Glutamatergic neuron (in vitro differentiated cells): ENCODE measurements around the gene APBB3. TPM values are rescaled to one million over a fixed set of nuclear protein-coding genes. Genes with fewer than 3 reads are reported as not detected.

ENCODE experiments used
- DNase-seq: peaks from one replicate; pipeline ENCODE4 v3.0.0; 2022
- H3K27ac Mint-ChIP-seq: one replicate; pipeline ENCODE4 v1.8.0; 2020; ENCODE audit warnings: mild to moderate bottlenecking, mixed read lengths, inconsistent platforms; ENCODE audit not compliant: unreplicated experiment
- H3K27me3 Mint-ChIP-seq: one replicate; pipeline ENCODE4 v1.8.0; 2020; ENCODE audit warnings: mild to moderate bottlenecking, moderate library complexity, mixed read lengths, inconsistent platforms; ENCODE audit not compliant: unreplicated experiment
- H3K36me3 Mint-ChIP-seq: one replicate; pipeline ENCODE4 v1.8.0; 2020; ENCODE audit warnings: mild to moderate bottlenecking, mixed read lengths, inconsistent platforms; ENCODE audit not compliant: unreplicated experiment
- H3K4me1 Mint-ChIP-seq: one replicate; pipeline ENCODE4 v1.8.0; 2020; ENCODE audit warnings: mild to moderate bottlenecking, low read depth, mixed read lengths, inconsistent platforms; ENCODE audit not compliant: unreplicated experiment
- H3K4me3 Mint-ChIP-seq: one replicate; pipeline ENCODE4 v1.8.0; 2020; ENCODE audit warnings: mild to moderate bottlenecking, mixed read lengths, inconsistent platforms; ENCODE audit not compliant: unreplicated experiment
- H3K9me3 Mint-ChIP-seq: one replicate; pipeline ENCODE4 v1.8.0; 2020; ENCODE audit warnings: mild to moderate bottlenecking, moderate library complexity, mixed read lengths, inconsistent platforms; ENCODE audit not compliant: unreplicated experiment
- CTCF ChIP-seq: fragments of 200-600 bp; sonication (generic); IDR thresholded peaks from one replicate; pipeline ENCODE4 v1.5.0; 2021; ENCODE audit not compliant: partially characterized antibody, unreplicated experiment
- long read RNA-seq: library from polyadenylated mRNA; unstranded; transcript quantifications from one replicate; pipeline ENCODE4 v2.0.0, GENCODE V29; 2020; ENCODE audit not compliant: unreplicated experiment
- total RNA-seq: library from RNA; stranded (reverse); fragmentation: NEBNext Ultra II Directional; extraction: Animal tissue kit (Norgen Biotek cat#: 25700); gene quantifications from one replicate; pipeline ENCODE4 v1.2.1, GENCODE V29; 2021; ENCODE audit not compliant: unreplicated experiment

The APBB3 gene
- 103 TPM for total RNA-seq
- long read RNA-seq, partial matches to known transcripts: 0 of 8 reads
- long read RNA-seq, other reads (novel, unspliced or antisense): 6 of 8 reads

GRCh38 chr5:140564196-140565023 is at the start of gene APBB3, which contains the start of gene SLC35A4:
TSS of gene APBB3 (minus strand) at chr5:140564598. CDS start at chr5:140564245, 353 bp downstream.
TSS of gene SLC35A4 (plus strand) at chr5:140564828. CDS start at chr5:140567170, 2,342 bp downstream.
- H3K36me3 Mint-ChIP-seq: no peaks in the 10 kb centered on the region
- H3K4me1 Mint-ChIP-seq: peaks cover 5% of the 10 kb centered on the region
- peaks cover 15% of the 10 kb centered on the region for H3K9me3 Mint-ChIP-seq
- DNase-seq: peak; percentile 95
- peaks cover 18% of the 10 kb centered on the region for H3K27me3 Mint-ChIP-seq
- H3K4me3 Mint-ChIP-seq: peak within 1 kb of the TSS; percentile 95
- no peak for TF ChIP-seq CTCF
- peak within 1 kb of the TSS; percentile 93 for H3K27ac Mint-ChIP-seq

- H3K4me1 Mint-ChIP-seq: no peaks in the 10 kb centered on the region
- DNase-seq: no peak
- no peak overlapping the region for H3K4me3 Mint-ChIP-seq
- H3K27me3 Mint-ChIP-seq: peaks cover 4% of the 10 kb centered on the region
- no peak overlapping the region for H3K27ac Mint-ChIP-seq
- H3K9me3 Mint-ChIP-seq: peaks cover 1% of the 10 kb centered on the region
- TF ChIP-seq CTCF: no peak
- H3K36me3 Mint-ChIP-seq: peaks cover 11% of the 10 kb centered on the region
Measured at GRCh38 chr5:140611020-140611521, 46.7 kb upstream of the APBB3 start.

GRCh38 chr5:140609126-140609525 is 44.7 kb upstream of the APBB3 start:
- TF ChIP-seq CTCF: no peak
- Mint-ChIP-seq H3K27me3 (peaks cover 6% of the 10 kb centered on the region), H3K36me3 (peaks cover 11% of the 10 kb centered on the region), H3K9me3 (peaks cover 1% of the 10 kb centered on the region), H3K4me1 (no peaks in the 10 kb centered on the region), H3K27ac (no peak overlapping the region), H3K4me3 (no peak overlapping the region)
- DNase-seq: no peak

GRCh38 chr5:140608722-140609121 is 44.3 kb upstream of the APBB3 start:
- H3K27me3 Mint-ChIP-seq: peaks cover 6% of the 10 kb centered on the region
- no peak overlapping the region for H3K27ac Mint-ChIP-seq
- no peak overlapping the region for H3K4me3 Mint-ChIP-seq
- no peak for DNase-seq
- H3K4me1 Mint-ChIP-seq: no peaks in the 10 kb centered on the region
- peaks cover 1% of the 10 kb centered on the region for H3K9me3 Mint-ChIP-seq
- peaks cover 11% of the 10 kb centered on the region for H3K36me3 Mint-ChIP-seq
- TF ChIP-seq CTCF: no peak

GRCh38 chr5:140607031-140607430 is 42.6 kb upstream of the APBB3 start:
- no peak for DNase-seq
- H3K27ac Mint-ChIP-seq: no peak overlapping the region
- H3K36me3 Mint-ChIP-seq: peaks cover 8% of the 10 kb centered on the region
- peaks cover 7% of the 10 kb centered on the region for H3K27me3 Mint-ChIP-seq
- H3K4me3 Mint-ChIP-seq: no peak overlapping the region
- H3K4me1 Mint-ChIP-seq: no peaks in the 10 kb centered on the region
- TF ChIP-seq CTCF: no peak
- peaks cover 1% of the 10 kb centered on the region for H3K9me3 Mint-ChIP-seq
